ENCODE measurements around the gene DPEP1. TPM values are rescaled to one million over a fixed set of nuclear protein-coding genes. Genes with fewer than 3 reads are reported as not detected.

DPEP1 gene
- total RNA-seq, 2 donors from 2014 or later, result 0.42 to 2.7 TPM

DNA sequence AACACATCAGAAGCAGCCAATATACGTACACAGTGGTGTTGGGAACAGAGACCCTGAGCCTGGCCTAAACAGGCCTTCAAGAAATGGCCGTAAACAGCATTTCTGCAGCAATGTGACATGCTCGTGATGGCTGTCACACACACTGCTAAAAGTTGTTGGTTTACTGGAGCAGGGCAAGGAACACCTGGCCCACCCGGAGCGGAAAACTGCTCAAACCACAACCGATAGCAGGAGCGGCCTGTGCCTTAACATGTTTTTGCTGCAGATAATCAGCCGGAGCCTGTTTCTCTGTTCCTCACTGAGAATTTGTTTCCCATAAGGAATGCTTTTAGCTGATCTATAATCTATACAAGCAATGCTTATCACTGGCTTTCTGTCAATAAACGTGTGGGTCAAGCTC is 6.0 kb upstream of the DPEP1 start:
- Histone ChIP-seq H3K27ac (no peak overlapping the region), H3K4me3 (no peak overlapping the region), H3K9me3 (no peaks in the 10 kb centered on the region), H3K27me3 (peaks cover 18% of the 10 kb centered on the region), H3K9ac (ENCODE audit: low read depth in 2 of 2, low read length in 2 of 2) (no peak overlapping the region), H3K36me3 (no peaks in the 10 kb centered on the region), H3K4me1 (peaks cover 5% of the 10 kb centered on the region)
- intact Hi-C loops (cut with DNase I), result no loop called here
- TF ChIP-seq, protein P1, sequence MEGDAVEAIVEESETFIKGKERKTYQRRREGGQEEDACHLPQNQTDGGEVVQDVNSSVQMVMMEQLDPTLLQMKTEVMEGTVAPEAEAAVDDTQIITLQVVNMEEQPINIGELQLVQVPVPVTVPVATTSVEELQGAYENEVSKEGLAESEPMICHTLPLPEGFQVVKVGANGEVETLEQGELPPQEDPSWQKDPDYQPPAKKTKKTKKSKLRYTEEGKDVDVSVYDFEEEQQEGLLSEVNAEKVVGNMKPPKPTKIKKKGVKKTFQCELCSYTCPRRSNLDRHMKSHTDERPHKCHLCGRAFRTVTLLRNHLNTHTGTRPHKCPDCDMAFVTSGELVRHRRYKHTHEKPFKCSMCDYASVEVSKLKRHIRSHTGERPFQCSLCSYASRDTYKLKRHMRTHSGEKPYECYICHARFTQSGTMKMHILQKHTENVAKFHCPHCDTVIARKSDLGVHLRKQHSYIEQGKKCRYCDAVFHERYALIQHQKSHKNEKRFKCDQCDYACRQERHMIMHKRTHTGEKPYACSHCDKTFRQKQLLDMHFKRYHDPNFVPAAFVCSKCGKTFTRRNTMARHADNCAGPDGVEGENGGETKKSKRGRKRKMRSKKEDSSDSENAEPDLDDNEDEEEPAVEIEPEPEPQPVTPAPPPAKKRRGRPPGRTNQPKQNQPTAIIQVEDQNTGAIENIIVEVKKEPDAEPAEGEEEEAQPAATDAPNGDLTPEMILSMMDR (IDR thresholded peaks at IDR 0.05), result no peak
- no peak for DNase-seq

DNA sequence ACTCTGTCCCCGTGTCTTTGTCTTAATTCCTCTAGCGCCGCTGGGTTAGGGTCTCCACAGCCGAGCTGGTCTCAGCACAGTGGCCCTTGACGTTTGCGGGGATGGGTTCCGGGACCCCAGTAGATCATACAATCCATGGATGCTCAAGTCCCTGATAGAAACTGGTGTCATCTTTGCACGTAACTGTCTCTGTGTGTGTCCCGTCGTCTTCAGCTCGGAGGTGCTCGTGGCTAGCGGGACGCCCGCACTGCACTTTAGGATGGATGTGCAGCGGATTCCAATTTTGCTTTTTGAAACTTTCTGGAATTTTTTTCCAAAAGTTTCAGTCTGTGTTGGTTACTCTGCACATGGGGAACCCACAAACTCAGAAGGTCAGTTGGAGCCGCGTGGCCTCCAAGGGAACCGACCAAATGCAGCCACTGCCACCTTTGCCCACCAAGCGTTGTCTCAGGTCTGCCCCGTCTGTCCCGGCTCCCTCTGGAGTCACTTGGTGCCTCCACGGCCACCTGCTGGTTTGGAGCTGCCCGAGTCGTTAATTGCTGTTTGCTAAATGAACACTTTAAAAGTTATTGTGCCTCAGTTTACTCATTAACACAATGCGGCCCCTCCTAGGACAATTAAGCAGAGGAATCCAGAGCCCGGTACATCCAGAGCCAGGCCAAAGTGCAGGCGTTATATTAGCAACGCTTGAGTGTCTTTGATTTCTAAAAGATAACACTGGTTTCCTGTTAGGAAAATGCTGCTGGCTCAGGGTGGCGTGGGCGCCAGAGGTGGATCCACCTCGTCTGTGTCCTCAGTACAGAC is 5.3 kb upstream of the DPEP1 start:
- H3K27ac ChIP-seq, result no peak overlapping the region
- intact Hi-C loops (cut with DNase I), result no loop called here
- peaks cover 5% of the 10 kb centered on the region for H3K4me1 ChIP-seq
- H3K36me3 ChIP-seq, result no peaks in the 10 kb centered on the region
- no peak for DNase-seq
- no peak overlapping the region for H3K9ac ChIP-seq (ENCODE audit: low read depth in 2 of 2, low read length in 2 of 2)
- no peak overlapping the region for H3K4me3 ChIP-seq
- no peaks in the 10 kb centered on the region for H3K9me3 ChIP-seq
- H3K27me3 ChIP-seq, result peaks cover 25% of the 10 kb centered on the region
- TF ChIP-seq, protein P1 (IDR thresholded peaks at IDR 0.05), result no peak

DNA sequence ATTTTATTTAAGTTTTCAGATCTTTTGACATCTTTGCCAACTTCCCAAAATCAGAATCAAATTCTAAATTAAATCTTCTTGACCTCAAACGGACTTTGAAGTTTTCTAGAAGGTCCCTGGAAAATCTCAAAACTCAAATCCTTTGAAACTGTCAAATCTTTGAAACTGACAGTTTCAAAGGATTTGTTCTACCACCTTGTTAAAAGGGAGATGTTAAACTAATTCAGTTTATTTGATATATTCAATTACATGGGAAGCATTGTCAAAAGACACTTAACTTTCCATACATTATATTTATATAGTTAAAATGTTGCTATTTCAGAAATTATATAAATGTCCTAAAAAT is 3.4 kb upstream of the DPEP1 start:
- H3K27me3 ChIP-seq, result peaks cover 22% of the 10 kb centered on the region
- TF ChIP-seq, protein P1 (IDR thresholded peaks at IDR 0.05), result no peak
- no peaks in the 10 kb centered on the region for H3K36me3 ChIP-seq
- H3K9ac ChIP-seq (ENCODE audit: low read depth in 2 of 2, low read length in 2 of 2), result no peak overlapping the region
- no peak overlapping the region for H3K4me3 ChIP-seq
- DNase-seq, result no peak
- H3K27ac ChIP-seq, result no peak overlapping the region
- H3K4me1 ChIP-seq, result peaks cover 5% of the 10 kb centered on the region
- H3K9me3 ChIP-seq, result no peaks in the 10 kb centered on the region
- intact Hi-C loops (cut with DNase I), result no loop called here

DNA sequence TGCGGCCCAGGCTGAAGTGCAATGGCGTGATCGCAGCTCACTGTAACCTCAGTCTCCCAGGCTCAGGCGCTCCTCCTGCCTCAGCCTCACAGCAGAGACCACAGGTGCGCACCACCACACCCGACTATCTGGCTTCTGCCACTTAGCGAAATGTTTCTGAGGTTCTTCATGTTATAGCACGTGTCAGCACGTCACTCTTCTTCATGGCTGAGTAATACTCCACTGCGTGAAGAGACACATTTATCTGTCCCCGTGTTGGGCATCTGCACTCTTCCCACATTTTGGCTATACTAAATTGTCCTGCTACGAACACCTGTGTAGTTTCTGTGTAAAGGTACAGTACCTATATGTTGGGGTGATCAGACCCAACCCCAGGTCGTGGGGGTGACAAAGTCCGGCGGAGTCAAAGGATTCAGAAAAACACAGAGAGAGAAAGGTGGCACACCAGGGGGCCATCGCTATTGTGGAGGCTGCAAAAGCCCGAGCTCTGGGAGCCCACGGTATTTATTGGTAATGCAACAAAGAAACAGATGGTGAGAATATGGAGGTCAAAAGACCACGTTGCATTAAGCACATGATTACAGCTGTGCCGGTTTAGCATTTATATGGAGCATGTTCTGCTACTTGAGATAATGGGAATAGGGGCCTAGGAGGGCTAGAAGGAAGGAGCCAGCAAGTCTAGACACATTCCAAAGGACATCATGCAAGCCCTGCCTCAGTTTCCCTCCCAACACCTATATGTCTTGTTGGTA is 851 bp upstream of the DPEP1 start:
- Histone ChIP-seq H3K4me1 (peaks cover 5% of the 10 kb centered on the region), H3K36me3 (no peaks in the 10 kb centered on the region), H3K9ac (ENCODE audit: low read depth in 2 of 2, low read length in 2 of 2) (no peak overlapping the region), H3K4me3 (no peak overlapping the region), H3K27ac (no peak overlapping the region), H3K9me3 (no peaks in the 10 kb centered on the region), H3K27me3 (peaks cover 19% of the 10 kb centered on the region)
- TF ChIP-seq, protein P1 (IDR thresholded peaks at IDR 0.05), result no peak
- intact Hi-C loops (cut with DNase I), result no loop called here
- no peak for DNase-seq

DNA sequence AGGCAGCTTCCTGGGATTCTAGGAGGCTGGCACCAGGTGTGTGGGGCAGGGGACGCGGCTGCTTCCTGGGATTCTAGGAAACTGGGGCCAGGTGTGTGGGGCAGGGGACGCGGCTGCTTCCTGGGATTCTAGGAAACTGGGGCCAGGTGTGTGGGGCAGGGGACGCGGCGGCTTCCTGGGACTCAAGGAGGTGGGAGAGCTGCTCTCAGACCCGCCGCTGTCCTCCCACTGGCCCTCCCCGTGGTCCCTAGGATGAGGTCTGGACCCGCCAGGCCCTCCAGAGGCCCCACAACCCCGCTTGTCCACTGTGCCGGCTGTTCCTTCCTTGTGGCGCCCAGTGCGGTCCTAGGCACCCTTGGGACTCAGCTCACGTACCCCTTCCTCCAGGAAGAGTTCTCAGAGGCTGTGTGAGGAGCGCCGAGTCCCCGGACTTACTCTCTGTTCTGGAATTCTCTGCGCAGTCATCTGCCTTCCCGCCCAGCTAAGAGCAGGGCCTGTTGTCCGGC is 565 bp downstream of the DPEP1 start:
- H3K4me1 ChIP-seq, result no peaks in the 10 kb centered on the region
- TF ChIP-seq, protein P1 (IDR thresholded peaks at IDR 0.05), result no peak
- no peak overlapping the region for H3K9ac ChIP-seq (ENCODE audit: low read depth in 2 of 2, low read length in 2 of 2)
- no peaks in the 10 kb centered on the region for H3K9me3 ChIP-seq
- DNase-seq, result no peak
- H3K27ac ChIP-seq, result no peak overlapping the region
- no peak overlapping the region for H3K4me3 ChIP-seq
- H3K36me3 ChIP-seq, result no peaks in the 10 kb centered on the region
- intact Hi-C loops (cut with DNase I), result no loop called here
- H3K27me3 ChIP-seq, result peaks cover 19% of the 10 kb centered on the region
